NCI-H460 (cell line): ENCODE measurements around the gene NEUROG2. TPM values are rescaled to one million over a fixed set of nuclear protein-coding genes. Genes with fewer than 3 reads are reported as not detected.
"Not testable (repeated sequence)": the region's sequence is repeated elsewhere in the genome, so short reads cannot be mapped to it uniquely, and the experiment has no call there.

Source experiments
- DNase-seq: peaks from one replicate; pipeline ENCODE4 v3.0.0-alpha.2; 2016; ENCODE audit warnings: low read depth; ENCODE audit errors: extremely low read depth
- polyA plus RNA-seq: library from polyadenylated mRNA; depleted of rRNA; stranded (reverse); fragments of >200 nt; gene quantifications from 2 replicates; pipeline ENCODE4 v1.2.3, GENCODE V29; 2014; cell fraction: nucleus; rRNA removed
- total RNA-seq: library from RNA; depleted of rRNA; stranded (reverse); fragments of >200 nt; shearing (Covaris generic); gene quantifications from 2 replicates; pipeline ENCODE4 v1.2.3, GENCODE V29; 2014; rRNA removed

NEUROG2 gene
- total RNA-seq: not detected in 2 replicates
- polyA plus RNA-seq: not detected in 2 replicates

DNA sequence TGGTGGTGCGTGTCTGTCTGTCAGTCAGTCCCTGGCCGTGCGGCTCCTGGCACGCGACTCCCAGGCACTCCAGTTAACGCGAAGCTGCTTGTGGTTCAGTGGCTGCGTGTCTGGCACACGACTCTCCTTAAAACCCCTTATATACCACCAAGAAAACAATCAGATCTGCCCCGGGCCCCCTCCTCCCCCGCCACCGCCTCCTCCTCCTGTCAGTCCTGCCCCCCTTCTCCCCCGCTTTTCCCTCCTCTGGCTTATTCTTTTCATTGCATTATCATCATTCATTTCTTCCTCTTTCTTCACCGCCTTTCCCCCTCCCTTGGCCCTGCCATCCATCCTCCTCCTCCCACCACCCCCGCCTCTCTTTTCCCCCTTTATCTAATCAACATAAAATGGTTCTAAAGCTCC, at the start of gene NEUROG2:
TSS of gene NEUROG2 (minus strand) at position 115 of the 405 bp plus-strand sequence. CDS start 705 bp downstream, outside the sequence.
- no peak for DNase-seq

DNA sequence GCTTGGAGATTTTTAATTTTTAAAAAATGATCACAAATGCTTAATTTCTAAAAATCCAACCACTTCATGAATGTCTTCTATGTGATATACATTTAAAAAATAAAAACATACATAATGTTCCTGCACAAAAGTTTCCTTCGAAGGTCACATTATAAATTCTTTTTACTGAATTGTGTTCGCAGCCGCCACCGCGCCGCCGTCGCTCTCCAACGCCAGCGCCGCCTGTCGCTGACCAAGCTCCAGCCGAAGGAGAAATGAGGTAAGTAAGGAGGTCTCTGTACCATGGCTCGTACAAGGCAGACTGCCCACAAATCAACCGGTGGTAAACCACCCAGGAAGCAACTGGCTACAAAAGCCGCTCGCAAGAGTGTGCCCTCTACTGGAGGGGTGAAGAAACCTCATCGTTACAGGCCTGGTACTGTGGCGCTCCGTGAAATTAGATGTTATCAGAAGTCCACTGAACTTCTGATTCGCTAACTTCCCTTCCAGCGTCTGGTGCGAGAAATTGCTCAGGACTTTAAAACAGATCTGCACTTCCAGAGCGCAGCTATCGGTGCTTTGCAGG, 48.8 kb upstream of the NEUROG2 start:
- no peak for DNase-seq

DNA sequence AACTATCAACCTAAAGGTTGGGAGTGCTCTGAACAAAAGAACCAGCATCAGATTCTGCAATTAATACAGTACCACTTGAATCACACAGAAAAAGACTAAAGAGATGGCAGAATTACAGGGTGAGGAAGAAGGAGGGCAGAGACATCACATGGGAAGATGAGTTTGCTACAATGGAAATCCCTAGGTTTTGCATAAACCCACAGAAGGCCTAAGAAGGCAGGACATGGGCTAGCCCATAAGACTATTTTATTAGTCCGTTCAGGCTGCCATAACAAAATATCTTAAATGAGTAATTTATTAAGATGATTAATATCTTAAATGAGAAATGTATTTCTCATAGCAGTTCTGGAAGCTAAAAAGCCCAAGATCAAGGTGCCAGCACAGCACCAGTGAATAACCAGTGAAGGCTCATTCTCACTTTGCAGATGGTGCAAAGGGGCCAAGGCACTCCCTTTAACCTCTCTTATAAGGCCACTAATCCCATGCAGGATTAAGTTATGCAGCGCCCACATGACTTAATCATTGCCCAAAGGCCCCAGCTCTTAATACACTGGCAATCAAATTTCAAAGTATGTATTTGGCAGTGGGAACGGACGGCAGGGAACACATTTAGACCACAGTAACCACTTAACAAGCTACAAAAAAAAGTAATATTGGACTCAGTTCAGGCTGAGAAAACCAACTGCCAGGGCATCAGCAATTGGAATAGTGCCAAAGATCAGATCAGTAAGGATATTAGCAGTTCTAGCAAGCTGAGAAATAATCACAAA, 47.6 kb upstream of the NEUROG2 start:
- no peak for DNase-seq

DNA sequence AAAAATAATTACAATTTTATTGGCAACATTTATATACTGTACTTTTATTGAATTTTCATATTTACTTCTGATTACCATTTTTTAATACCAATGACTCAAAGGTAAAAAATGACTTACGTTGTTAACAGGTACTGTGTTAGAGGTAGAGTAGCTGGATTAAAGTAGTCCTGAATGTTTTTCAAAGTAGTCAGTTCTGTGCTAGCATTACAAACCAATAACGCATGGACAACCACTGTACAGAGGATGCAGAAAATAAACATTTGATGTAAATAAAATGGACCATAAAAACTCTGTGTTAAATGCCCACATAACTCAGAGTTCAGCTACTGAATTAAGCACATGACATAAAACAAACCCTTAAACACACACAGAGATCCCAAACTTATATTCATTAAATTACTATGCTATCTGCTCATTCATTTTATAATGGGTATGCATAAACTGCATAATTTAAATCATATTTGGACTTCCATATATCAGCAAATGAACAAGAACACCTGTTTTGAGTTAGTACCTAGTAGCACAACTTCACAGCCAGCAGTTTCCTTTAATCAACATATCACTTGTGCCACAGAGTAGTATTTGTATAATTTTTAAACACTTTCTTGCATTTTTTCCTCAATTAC, 46.4 kb upstream of the NEUROG2 start:
- DNase-seq: no peak

DNA sequence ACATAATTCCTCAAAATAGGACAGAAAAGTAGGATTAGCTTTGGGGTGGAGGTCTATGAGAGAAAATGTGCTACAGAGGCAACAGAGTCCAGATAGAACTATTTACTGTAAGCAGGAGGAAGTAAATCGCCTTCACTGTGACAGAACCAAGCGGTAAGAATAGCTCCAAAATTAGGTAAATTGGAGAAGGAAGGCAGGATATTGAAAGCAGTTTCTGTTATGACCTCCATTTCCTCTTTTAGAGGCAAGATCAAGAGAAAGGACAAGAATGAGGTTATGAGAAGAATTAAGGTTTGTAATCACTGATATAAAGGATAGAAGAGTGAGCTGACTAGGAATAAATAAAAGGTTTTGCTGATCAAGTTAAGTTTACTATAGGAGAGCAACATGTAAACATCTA, 44.1 kb upstream of the NEUROG2 start:
- no peak for DNase-seq

DNA sequence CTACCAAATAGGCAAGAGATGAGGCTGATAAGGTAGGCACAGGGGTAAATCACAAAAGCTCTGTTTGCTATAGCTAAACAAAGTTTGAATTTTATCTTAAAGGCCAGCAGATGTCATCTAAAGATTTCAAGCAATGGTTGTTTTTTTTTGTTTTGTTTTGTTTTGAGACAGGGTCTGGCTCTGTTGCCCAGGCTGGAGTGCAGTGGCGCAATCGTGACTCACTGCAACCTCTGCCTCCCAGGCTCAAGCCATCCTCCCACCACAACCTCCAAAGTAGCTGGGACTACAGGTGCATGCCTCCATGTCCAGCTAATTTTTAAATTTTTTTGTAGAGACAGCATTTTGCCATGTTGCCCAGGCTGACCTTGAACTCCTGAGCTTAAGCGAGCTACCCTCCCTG, 43.1 kb upstream of the NEUROG2 start:
- no peak for DNase-seq

DNA sequence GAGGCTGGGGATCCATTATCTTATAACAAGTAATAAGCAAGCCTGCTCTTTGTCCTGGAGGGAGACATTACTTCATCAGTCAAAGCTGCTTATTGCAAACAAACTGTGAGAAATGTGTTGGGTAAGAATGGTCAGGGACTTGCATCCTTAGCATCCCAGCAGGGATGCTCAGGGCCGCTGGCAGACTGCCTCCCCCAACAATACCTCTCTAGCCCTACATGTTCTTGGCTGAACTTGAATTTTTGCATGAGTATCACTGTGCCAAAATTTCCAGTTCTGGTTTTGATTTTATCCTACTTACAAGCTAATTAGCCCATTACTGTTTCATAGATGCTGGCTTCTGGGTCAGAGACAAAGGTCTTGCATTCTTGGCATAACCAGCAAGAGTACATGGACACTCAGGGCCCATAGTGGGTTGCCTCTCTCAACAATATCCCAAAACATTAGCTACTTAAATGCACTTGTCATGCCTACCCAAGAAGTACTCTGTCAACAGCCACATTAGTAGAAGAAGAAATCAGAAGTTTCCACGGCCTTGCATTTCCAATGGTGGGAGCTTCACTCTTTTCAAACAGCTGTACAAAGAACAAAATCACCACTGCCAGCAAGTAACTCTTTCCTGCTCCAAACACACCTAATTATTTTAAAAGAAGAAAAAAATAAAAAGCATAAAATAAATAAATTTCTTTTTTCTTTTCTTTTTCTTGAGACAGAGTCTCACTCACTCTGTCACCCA, 41.9 kb upstream of the NEUROG2 start:
- DNase-seq: no peak

DNA sequence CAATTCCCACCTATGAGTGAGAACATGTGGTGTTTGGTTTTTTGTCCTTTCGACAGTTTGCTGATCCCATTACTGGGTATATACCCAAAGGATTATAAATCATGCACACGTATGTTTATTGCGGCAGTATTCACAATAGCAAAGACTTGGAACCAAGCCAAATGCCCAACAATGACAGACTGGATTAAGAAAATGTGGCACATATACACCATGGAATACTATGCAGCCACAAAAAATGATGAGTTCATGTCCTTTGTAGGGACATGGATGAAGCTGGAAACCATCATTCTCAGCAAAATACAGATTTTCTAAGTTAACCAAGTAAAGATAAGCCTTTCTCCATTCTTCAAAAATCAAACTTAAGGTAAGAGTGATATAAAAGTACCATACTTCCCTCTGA, 38.3 kb upstream of the NEUROG2 start:
- DNase-seq: not testable (repeated sequence)

DNA sequence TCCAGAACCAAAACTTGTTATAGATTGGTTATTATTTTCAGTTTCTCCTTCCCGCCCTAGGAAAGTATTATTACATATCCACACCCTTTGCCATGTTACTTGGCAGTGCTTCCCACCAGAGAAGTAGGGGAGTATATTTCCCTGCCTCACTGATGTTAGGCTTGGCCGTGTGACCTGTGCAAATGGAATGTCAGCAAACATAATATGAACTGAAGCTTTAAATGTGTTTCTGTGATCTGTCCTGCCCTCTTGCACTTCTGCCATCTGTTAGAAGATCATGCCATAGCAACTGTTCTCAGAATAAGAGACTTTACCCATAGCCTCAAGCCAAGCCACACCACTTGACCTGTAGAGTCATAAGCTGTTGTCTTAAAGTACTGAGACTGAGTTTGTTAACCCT, 36.7 kb upstream of the NEUROG2 start:
- DNase-seq: no peak

DNA sequence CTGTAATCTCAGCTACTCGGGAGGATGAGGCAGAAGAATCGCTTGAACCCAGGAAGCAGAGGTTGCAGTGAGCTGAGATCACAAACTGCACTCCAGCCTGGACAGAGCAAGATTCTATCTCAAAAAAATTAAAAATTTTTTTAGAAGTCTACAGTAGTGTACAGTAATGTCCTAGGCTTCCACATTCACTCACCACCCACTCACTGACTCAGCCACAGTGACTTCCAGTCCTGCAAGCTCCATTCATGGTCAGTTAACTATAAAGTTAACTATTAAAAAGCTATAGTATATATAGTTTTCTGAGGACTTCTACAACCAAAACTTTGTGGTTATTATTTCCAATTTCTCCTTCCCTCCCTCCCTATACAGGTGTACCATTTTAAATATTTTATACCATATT, 34.7 kb upstream of the NEUROG2 start:
- DNase-seq: no peak

DNA sequence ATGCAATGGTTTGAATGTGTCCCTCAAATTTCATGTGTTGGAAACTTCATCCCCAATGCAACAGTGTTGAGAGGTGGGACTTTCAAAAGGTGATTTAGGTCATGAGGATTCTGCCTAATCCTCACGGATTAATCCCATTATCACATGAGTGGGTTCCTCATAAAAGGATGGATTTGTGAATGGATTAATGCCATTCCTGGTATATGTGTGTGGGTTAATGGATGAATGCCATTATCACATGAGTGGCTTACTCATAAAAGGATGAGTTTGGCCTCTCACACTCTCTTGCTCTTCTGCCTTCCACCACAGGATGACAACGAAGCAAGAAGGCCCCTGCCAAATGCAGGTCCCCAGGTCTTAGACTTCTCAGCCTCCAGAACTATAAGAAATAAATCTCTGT, 30.5 kb upstream of the NEUROG2 start:
- DNase-seq: no peak

DNA sequence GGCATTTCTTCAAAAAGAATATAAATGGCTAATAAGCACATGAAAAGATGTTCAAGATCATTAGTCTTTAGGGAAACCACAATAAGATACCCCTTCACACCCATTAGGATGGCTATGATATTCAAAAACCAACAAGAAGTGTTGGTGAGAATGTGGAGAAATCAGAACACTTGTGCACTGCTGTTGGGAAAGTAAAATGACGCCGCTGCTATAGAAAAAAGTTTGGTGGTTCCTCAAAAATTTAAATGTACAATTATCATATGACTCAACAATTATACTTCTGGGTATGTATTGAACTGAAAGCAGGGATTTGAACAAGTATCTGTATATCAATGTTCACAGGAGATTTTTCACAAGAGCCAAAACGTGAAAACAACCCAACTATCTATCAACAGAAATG, 29.4 kb upstream of the NEUROG2 start:
- DNase-seq: no peak

DNA sequence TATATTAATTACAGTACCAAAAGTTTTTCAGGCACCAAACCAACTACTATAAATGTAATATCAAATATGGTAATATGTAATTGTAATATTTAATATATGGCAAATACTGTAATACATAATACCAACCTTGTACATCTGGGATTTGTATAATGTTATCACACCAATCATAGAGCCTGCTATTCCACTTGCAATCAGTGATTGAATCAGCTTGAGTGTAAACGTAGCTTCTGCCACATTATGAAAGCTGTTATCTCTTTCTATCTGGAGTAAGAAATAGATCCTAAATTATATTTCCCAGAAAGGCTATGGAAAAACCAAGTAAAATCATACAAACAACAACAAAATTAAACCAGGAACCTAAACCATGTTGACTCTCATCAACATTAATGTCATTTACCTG, 24.7 kb upstream of the NEUROG2 start:
- DNase-seq: no peak

DNA sequence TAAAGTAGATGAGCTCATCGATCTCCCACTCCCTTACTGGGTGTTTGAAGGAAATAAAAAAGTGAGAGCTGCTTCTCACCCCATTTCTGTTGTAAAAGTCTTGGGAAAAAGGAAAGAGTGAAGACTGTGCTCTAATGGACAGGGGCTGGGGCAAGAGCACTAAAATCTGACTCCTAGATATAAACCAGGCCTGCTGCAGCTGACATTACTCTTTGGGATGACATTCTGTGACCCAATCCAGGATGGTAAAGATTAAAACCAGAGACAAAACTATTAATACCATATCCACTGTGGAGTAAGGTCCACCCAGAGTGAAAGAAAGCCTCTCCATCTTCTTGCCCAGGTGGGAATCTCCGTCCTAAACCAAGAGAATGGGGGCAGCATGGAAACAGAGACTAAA, 20.1 kb upstream of the NEUROG2 start:
- DNase-seq: no peak

DNA sequence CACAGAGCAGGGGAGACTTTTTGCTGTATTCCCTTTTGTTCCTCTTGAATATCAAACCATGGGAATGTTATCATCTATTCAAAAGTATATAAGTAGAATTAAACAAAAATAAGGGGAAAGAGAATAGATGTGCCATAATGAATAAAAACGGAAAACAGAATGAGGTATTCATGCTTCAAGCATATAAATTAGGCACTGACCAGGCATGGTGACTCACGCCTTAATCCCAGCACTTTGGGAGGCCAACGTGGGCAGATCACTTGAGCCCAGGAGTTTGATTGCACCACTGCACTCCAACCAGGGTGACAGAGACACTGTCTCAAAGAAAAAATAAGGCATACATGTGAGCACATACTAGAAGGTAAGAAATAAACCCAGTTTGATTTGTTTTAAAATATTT, 16.3 kb upstream of the NEUROG2 start:
- DNase-seq: no peak

DNA sequence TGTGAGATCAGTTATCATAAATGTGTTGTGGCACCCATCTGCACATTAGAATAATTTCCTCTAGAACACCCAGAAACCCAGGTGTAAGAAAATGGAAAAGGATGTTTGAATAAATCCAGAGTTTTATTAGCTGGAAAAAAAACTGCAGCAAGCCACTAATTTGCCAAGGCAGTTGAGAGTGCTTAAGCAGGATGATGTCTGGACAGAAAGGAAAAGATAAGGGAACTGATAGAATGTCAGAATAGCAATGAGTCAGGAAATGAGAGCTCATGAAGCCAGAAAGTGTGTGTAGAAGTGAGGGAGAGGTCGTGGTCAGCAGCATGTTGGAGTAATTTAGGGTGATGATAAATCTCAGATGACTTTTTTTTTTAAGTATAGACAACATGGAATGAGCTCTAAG, 15.2 kb upstream of the NEUROG2 start:
- DNase-seq: no peak

DNA sequence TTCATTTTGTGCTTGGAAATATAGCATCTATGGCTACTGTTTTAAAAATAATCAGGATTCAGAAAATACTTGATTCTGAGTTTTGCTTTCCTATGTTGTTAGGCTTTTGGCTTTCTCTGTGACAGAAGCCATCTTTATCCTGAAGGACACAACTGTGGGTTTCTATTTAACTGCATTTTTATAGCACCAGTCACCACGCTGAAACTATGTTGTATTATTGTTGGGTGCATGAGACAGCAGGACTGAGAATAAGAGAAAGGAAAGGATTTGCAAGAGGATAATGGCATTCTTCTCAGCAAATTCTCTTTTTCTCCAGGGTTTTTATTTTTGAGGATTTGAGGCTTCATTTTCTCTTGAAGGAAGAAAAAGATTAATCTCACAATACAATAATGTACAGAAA, 10.1 kb upstream of the NEUROG2 start:
- no peak for DNase-seq

DNA sequence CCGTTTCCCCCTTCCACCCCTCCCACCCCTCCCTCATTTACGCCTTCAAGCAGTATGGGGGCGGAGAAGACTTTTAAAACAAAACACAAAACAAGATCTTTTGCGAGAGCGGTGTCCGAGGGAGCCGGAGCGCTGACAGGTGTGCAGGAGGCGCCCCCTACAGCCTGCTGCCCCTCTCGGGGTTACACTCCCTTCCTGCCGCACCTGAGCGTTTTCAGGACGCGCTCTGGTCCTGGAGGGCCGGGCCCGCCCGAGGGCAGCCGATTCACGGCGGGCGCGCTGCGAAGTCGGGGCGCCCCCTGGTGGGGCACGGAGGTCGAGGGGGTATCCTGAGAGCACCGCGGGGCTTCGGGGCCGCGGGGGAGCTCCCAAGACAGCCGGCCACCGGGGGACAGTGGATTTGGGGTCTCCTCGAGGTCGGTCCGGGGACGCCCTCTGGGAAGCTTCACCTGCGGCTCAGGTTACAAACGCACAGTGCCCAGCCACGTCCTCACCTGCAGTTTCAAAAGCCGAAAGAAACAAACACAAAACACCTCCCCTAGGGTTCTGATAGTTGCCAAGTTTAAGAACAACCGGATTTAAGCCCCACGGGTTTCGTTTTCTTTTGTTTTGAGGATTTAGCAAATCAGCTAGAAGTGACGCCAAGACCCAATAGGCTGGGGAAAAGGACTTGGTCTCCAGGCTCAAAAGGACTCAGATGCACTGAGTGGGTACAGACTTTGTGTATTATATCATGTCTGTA, 8.0 kb upstream of the NEUROG2 start:
- DNase-seq: no peak

DNA sequence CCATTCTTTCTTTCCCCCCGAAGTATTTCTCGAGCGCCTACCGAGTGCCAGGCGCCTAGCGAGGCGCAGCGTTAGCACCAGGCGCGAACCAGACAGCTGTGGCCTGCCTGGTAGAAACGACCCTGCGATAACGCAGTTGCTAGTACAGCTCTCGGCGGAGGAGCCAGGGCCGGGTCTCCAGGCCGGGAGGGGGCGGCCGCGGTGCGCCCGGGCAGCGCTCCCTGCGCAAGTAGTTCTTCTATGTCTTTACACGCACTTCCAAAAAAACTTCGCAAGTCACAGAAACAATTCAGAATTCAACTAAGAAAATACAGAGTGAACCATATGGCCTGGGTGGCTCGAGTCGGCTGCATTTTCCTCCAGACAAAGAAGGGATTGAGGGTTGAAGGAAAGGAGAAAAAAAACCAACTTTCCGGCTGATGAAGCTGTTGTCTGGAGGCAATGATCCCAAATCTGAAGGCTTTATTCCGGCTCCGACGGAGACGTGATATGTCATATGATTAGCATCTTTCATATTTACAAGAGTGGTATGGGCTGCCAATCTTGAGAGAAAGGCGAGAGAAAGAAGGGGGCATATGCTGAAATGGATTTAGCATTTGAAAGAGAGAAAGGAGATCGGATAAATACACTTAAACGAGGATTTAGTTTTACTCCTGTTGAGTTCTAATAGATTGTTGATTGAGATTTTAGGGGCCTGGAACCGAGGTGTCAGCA, 7.2 kb upstream of the NEUROG2 start:
- no peak for DNase-seq

DNA sequence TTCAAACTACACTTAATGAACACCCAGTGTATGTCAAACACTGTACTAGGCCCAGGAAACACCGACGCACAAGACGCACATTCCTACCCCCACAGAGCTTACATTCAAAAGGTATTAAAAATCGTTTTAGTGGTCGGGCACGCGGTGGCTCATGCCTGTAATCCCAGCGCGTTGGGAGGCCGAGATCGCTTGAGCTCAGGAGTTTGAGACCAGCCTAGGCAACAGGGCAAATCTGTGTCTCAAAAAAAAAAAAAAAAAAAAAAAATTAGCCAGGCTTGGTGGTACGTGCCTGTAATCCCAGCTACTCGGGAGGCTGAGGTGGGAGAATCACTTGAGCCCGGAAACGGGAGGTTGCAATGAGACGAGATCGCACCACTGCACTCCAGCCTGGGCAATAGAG, 6.5 kb upstream of the NEUROG2 start:
- not testable (repeated sequence) for DNase-seq
